T-helper 2 cell (primary cell): Measurements from ENCODE around the gene APCDD1L.
"Not testable (repeated sequence)": the region's sequence is repeated elsewhere in the genome, so short reads cannot be mapped to it uniquely, and the experiment has no call there.

ENCODE experiments used
- DNase-seq, 5 experiments: peaks; one replicate each; pipeline versions ENCODE4 v3.0.0 to v3.0.0-alpha.2; 2012 to 2022

The APCDD1L gene

DNA sequence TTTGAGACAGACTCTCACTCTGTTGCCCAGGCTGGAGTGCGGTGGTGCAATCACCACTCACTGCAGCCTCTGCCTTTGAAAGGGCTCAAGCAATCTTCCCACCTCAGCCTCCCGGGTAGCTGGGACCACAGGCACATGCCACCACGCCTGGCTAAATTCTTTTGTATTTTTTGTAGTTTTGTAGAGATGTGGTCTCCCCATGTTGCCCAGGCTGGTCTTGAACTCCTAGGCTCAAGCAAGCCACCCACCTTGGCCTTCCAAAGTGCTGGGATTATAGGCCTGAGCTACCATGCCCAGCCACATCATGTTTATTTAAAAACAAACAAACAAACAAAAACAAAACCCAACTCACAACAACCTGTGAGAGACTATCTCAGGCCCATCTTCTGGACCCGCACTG, 29.7 kb upstream of the APCDD1L start:
- DNase-seq: no peak

DNA sequence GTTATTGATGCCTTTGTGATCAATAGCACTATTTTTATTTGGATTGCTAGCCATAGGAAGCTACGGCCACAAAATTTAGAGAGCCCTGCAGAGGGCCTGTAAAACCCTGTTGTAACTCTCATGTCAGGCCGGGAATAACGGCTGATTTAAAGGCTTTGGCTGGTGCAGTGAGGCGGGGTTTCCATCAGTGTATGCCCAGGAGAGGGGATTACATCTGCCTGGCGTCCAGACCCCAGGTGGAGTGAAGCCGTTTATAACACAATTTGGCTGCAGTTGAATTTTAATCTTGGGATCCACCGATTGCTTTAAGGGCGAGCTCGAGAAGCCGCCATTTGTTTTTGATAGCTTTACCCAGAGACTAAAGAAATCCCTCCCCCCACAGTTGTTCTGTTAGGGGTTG, 29.1 kb upstream of the APCDD1L start:
- DNase-seq: no peak

DNA sequence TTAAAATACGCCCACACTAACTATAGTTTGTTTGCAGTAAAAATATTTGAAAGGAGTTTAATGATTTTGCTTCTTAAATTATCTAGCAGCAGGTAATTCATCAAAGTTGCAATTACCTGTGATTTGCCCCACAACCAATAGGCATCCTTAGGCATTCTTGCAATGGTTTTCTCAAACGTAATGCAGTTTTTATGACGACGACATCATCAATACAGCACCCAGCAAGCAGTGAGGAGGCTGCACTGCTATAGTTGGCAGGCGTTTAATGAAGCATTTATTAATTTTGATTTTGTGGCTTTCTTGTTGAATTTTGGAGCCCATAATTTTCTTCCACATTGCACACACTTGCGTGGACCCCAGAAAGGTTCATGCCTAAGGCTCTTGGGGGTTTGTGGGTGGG, 28.1 kb upstream of the APCDD1L start:
- no peak for DNase-seq

DNA sequence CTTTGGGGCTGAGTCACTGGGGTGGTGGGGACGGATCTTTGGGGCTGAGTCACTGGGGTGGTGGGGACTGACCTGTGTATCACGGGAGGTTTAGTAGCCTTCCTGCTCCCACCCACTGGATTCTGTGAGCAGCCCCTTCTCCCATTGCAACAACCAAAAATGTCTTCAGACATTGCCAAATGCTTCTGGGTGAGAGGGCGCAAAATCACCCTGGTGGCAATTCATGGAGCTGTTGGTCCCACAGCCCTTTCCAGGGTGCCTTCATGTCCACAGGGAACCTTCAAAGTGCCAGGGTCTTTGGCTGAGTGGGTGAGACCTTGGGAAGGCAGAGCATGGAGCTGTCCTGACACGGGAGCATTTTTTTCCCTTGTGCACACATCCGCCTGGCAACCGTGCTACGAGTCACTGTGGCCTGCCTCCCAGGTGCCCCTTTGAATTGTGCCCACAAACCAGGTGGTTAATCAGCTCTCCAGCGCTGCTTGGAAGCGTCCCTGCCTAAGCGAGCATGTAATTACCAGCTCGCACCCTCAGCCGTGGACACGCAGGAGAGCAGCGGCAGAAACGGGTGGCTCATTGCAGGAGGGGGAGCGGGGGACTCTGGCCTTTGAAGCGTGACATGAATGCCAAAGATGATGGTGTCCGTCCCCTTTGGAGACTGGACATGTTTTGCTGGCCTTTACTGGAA, 27.4 kb upstream of the APCDD1L start:
- no peak for DNase-seq

DNA sequence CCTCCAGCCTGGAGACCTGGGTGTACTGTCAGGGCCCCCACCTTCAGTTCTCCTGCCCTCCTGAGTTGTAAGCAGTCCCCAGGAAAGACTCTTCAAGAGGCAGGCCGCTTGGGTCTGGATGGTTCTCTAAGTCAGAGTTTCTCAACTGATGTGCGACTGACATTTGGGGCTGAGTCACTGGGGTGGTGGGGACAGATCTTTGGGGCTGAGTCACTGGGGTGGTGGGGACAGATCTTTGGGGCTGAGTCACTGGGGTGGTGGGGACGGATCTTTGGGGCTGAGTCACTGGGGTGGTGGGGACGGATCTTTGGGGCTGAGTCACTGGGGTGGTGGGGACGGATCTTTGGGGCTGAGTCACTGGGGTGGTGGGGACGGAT, 26.8 kb upstream of the APCDD1L start:
- DNase-seq: not testable (repeated sequence)

DNA sequence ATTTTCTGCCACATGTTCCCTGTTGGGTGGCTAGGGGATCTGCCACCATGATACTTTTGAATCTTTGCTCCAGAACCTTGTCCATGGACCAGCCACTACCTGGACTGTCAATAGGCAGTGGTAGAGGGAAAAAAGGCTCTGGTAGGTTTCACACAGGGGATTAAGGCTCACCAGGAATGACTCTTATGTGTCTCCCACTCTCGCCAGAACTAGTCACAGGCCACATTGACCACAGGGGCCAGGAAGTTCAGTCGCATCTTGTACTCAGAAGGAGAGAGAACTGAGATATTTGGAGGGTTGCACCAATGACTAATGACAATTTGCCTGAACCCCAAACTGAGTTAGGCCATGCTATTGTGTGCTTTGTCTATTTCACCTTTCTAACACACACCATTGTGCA, 23.6 kb upstream of the APCDD1L start:
- no peak for DNase-seq

DNA sequence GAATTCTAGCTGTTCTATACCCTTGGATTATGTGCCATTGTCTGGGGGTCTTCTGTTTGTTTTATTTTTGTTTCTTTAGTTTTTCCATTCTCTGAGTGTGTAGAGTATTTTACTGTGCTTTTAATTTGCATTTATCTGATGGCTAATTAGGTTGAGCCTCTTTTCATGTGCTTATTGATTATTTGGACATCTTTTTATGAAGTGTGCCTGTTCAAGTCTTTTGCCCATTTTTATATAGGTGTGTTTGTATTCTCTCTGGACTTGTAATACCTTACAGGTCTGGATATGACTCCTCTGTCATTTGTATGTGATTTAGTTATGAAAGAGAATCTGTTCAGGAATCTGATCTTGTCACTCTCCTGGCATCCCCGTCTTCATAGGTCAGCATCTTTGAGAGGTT, 22.6 kb upstream of the APCDD1L start:
- no peak for DNase-seq

DNA sequence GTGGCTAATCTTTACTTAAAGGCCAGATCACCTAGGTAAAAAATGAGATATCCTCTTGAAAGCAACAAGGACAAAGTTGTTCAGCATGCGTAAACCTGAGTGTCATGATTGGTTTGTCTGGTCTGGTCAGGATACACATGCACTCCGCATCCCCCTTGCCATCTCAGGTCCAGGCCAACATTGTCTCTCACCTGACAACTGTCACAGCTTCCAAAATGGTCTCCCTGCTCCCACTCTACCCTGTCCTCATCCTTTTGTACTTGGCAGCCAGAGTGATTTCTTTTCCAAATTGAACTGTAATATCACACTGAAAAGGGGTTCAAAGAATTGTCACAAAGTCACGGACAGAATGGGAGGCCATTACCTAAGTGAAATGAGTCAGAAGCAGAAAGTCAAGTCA, 21.1 kb upstream of the APCDD1L start:
- DNase-seq: no peak

DNA sequence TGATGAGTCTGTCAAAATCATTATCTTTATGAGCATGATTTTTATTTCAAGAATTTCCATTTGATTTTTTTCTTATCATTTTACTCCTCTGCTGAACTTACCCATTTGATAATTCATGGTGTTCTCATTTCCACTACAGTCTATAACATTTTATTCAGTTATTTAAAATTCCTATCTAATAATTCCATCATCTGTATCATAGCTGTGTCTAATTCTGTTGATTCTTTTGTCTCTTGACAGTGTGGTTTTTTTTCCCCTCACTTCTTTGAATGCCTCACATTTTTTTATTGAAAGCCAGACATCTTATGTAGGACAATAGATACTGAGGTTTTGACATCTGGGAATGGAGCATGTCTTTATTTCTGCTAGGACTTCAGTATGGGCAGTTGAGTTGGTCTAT, 16.5 kb upstream of the APCDD1L start:
- no peak for DNase-seq

DNA sequence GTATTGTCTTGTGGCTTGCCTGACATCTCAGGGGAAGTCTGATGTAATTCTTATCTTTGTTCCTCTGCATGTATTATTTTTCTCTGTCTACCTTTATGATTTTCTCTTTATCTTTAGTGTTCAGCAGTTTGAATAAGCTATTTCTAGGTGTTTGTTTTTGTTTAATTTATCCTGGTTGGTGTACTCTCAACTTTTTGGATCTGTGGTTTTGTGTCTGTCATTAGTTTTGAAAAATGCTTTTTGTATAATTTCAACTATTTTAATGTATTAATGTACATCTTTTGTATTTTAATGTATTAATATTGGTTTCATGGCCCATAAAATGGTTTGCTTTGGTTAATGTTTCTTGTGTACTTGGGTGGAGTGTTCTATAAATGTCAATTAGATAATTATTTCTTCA, 15.9 kb upstream of the APCDD1L start:
- DNase-seq: no peak

DNA sequence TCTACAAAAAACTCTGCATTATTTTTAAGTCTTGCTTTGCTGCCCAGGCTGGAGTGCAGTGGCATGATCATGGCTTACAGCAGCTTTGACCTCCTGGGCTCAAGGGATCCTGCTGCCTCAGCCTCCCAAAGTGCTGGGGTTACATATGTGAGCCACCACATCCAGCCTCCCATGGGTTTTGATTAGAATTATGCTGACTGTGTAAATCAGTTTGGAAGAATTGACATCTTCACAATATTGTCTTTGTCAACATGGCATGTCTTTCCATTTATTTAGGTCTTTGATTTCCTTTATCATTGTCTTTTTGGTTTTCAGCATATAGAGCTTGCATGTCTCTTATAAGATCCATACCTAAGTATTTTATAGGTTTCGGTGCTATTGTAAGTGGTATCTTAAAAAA, 13.2 kb upstream of the APCDD1L start:
- no peak for DNase-seq

DNA sequence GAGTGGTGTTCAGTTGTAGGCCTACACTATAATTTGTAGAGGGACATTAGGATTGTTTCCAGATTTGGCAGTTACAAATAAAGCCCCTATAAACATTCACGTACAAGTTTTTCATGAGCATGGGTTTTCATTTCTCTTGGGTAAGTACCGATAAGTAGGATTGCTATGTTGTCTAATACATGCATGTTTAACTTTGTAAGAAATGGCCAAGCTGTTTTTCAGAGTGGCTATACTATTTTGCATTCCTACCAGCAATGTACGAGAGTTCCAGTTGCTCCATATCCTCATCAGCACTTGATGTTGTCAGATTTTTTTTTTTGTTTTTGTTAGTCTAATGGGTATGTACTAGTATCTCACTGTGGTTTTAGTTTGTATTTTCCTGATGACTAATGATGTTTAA, 11.2 kb upstream of the APCDD1L start:
- DNase-seq: no peak

DNA sequence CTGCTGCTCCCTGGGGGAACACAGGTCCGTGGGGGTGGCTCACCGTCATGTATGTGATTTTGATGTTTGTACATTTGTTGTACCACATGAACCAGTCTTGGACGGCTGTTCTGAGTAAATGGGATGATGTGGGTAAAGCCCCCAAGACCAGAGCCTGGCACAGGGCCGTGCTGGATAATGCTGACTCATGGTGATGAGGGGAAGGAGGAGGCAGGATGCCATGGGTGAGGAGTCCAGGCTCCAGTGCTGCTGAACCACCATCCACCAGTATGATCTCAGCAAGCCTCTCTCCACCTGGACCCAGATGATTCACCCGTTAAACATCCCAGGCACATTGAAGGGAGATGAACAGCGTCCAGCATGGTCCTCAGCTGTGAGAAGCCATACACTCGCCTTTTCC, 9.6 kb upstream of the APCDD1L start:
- DNase-seq: no peak

DNA sequence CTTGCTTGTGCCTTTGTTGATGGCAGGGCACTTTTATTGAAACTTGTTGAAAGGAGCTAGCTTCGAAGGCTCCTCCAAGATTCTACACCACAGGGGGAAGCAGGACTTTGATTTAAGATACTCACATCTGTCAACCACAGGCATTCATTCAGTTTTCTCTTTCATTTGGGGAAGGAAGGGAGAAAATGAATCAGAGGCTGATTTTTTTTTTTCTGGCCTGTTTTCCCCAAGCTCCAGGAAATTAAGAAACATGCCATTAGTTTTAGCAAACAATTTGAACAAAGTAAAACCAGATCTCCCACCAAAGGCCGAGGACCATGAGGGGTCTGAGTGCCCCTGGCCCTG, 8.7 kb upstream of the APCDD1L start:
- DNase-seq: no peak

DNA sequence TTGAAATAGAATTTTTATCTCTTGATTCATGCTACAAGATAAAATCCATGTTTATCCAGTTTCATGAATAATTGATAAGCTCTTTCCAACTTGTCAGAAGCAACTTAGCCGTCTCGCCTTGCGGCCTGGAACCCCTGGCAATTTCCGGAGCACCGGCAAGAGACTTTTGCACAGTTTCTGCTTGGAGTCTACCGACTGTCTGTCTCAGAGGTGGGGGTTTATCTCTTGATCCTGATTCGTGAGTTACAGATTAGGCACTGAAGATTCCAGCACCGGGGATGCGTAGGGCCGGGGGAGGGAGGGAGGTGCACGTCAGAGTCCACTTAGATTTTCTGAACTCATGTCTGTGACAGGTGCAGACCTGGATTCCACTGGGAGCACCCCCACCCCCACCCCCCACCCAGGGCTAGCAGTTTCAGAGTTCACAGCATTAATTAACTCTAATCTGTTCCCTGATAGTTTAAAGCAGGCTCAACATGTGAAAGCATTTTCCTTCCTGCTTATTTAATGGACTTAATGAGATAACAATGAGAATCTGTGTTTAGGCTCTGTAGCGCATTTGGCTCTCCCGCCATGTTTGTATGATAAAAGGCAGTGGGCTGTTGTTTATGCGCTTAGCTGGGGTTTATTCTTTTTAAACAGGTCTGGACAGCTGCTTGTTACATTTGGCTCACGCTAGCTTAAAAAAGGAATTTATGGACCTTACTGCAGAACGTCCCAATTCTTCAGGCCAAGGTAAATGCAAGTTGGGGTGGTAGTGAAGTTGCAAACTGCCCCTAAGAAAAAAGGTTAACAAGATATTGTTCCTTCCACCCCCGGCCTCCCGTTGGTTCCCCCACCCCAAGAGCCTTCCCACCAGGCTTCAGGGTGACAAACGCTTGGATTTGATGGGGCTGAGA, 8.1 kb upstream of the APCDD1L start:
- DNase-seq: no peak

DNA sequence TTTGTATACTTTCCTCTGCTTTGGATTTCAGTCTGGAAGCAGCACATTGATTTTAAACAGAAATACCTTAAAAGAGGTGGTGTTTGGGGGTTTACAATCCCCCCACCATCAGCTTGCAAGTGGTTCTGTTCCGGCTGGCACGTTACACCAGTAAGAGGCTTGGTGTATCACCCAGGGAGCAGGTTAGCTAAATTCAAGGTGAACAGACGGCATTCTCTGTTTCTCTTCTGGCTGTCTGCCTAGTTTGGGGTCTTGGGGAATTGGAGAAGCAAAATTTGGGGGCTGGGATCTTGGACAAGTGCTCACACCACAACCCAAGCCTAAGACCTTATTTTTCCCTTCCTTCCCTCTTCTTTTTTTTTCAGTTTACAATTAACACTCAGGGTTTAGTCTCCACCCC, 7.5 kb upstream of the APCDD1L start:
- DNase-seq: no peak

DNA sequence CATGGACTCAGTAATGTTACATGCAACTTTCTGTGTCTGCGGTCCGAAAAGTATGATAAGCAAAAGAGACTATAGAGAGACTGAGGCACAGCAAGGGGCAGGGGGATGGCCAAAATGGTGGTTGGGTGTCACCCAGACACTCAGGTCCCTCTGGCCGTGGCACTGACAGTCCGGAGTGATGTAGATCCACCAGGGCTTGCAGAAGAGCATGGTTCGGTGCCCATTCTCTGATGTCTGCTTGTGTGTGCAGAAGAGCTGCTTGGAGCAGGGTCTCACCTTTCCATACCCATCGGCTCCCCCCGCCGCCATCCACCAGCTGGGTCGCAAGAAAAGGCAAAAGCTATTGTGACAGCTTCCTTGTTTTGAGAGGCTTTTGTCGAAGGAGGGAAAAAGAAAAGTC, 6.6 kb upstream of the APCDD1L start:
- DNase-seq: no peak

DNA sequence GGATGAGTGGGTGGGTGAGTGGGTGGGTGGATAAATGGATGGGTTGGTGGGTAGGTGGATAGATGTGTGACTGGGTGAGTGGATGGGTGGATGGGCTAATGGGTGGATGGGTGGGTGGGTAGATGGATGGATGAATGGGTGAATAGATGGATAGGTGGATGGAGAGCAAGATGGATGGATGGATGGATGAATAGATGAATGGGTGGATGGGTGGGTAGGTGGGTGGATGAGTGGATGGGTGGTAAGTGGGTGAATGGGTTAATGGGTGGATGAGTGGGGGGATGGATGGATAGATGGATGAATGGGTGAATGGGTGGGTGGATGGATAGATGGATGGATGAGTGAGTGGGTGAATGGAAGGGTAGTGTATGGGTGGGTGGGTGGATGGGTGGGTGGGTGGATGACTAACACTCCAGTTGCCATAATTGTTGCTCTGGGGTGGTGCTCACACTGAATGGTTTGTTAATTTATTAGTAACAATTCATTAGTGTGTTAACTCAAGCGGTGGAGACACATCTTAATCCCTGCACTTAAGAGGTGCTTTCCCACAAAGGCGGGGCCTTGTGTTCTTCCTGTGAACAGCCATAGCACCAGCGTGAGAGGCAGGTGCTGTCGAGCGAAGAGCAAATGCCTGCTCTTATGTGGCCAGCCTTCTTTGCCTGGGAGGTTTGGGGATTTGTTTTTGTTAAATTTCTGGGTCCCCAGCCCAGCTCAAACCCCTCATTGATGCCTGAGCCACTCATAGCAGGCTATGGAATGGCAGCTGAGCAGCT, 4.9 kb upstream of the APCDD1L start:
- DNase-seq: no peak

DNA sequence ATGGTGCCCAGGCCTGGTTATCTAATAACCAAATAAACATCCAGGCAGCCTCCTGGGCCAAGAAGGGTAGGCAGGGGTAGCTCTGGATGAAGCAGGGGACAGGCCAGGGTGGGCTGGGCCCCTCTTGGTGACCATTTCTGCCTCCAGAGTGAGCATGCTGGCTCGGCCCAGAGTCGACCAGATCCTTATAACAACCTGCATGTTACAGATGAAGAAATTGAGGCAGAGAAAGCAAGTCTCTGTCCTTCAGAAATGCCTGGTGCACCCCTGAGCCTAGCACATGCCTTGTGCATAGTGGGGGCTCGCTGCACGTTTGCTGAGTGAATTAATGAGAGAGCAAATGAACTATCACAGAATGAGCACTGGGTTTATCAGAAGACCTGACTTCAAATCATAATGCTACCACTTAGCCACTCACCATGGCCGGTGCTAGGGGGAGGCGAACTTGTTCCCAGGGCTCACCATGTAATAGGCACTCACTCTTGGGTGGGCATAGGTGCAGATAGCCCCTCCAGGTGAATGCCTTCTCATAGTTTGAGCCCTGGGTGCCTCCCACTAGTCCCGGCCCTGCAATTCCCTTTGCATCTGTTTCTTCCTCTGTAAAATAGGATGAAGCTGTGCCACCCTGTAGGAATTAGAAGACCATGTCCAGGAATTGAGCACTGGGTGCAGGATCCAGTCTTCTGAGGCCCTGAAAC, 3.8 kb upstream of the APCDD1L start:
- DNase-seq: no peak

DNA sequence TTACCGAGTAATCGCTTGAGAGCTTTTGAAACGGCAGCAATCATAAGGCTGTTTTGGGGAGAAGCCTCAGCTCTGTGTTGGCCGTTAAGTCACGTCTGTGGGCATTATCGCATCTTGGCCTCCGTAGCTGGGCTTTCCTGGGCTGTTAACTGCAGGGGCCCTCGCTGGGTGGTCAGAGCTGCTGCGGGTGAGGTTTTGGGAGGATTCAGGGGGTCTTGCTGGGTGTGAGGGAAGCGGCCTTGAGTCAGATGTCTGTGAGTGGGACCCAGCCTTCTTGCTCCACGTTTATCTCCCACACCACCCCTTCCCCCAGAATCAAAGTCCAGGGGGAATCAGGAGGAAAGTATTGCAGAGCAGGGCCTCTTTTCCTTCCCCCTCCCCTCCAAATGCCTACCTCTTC, 3.2 kb upstream of the APCDD1L start:
- no peak for DNase-seq

DNA sequence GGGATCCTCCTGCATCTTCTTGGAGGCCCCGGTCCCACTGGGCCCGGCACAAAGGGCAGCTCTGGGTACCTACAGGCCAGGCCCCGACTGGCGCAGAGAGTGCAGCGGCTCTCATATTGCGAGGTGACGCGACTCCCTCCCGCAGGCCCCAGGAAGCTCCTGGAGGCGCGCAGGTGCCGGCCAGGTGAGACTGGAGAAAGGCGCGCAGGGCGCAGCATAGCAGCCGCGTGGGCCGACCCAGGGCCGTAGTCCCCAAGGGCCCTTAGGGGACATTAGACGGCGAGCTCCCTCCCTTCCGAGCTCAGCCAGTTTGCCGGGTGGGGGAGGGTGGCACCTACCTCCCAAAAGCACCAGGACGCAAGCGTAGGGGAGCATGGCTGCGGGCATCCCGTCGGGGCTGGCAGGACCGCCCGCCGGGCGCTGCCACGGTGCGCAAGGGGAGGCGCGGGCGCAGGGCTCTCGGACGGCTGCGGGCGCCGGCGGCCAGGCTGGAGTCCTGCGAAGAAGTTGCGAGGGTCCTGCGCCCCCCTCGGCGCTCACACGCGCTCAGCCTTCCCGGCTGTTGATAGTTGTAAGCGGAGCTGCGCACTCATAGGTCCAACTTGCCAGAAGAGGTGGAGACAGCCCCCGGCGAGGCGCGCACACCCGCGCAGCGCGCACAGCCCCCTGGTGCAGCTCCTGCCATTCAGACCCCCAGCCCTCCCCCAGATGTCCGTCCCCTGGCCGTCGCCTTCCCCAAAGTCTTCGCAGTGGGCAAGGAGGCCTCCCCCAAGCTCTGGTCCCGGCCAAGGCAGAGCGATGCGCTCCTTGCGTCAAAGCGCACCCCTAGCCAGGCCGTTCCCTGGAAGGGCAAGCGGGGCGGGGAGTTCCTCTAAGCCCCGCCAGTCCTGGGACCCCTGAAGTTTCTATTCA, 622 bp downstream of the APCDD1L start:
- DNase-seq: peak in 1 of 5 experiments; percentile 4
